Natural killer cell (primary cell): ENCODE measurements around the gene TSKU. TPM values are rescaled to one million over a fixed set of nuclear protein-coding genes. Genes with fewer than 3 reads are reported as not detected.
"Not testable (repeated sequence)": the region's sequence is repeated elsewhere in the genome, so short reads cannot be mapped to it uniquely, and the experiment has no call there.

Experiments used
- ATAC-seq, 3 donors: fragments of 150-1000 bp in 2 of 3; fragments of 200-7000 bp in 1 of 3; cut with Tn5 transposase; 1 replicate in 1 of 3; 2 replicates in 2 of 3; pipeline ENCODE4 v1.10.0; 2021; ENCODE audit warnings: mild to moderate bottlenecking in 2 of 3, moderate library complexity in 2 of 3
- DNase-seq, 2 donors: peaks; one replicate each; pipeline versions ENCODE4 v3.0.0 to v3.0.0-alpha.2; 2013 to 2021; ENCODE audit warnings: mixed read lengths in 1 of 2
- H3K27ac ChIP-seq: one replicate; pipeline ENCODE4 v1.5.1; 2013; ENCODE audit warnings: mild to moderate bottlenecking, low read length
- H3K27me3 ChIP-seq: one replicate; pipeline ENCODE4 v1.6.1; 2013; ENCODE audit warnings: low read length; ENCODE audit not compliant: control insufficient read depth, insufficient read depth
- H3K36me3 ChIP-seq: one replicate; pipeline ENCODE4 v1.6.1; 2013; ENCODE audit warnings: low read length; ENCODE audit not compliant: control insufficient read depth, insufficient read depth
- H3K4me1 ChIP-seq: one replicate; pipeline ENCODE4 v1.6.1; 2013; ENCODE audit warnings: low read length; ENCODE audit not compliant: control insufficient read depth, insufficient read depth
- H3K4me3 ChIP-seq: one replicate; pipeline ENCODE4 v1.5.1; 2013; ENCODE audit warnings: low read length
- H3K9me3 ChIP-seq: one replicate; pipeline ENCODE4 v1.6.1; 2013; ENCODE audit warnings: low read length; ENCODE audit not compliant: control insufficient read depth, insufficient read depth
- H3K27ac Mint-ChIP-seq, 2 donors: one replicate each; pipeline ENCODE4 v1.8.0; 2022; ENCODE audit warnings: mild to moderate bottlenecking in 2 of 2, mixed read lengths in 2 of 2, moderate library complexity in 1 of 2
- H3K27me3 Mint-ChIP-seq, 2 donors: one replicate each; pipeline ENCODE4 v1.8.0; 2022; ENCODE audit warnings: low read depth in 2 of 2, mixed read lengths in 2 of 2
- H3K36me3 Mint-ChIP-seq: one replicate; pipeline ENCODE4 v1.8.0; 2022; ENCODE audit warnings: mixed read lengths
- H3K4me1 Mint-ChIP-seq, 2 donors: one replicate each; pipeline ENCODE4 v1.8.0; 2022; ENCODE audit warnings: mixed read lengths in 2 of 2
- H3K4me3 Mint-ChIP-seq: one replicate; pipeline ENCODE4 v1.8.0; 2022; ENCODE audit warnings: mild to moderate bottlenecking, moderate library complexity, mixed read lengths
- H3K9me3 Mint-ChIP-seq, 2 donors: one replicate each; pipeline ENCODE4 v1.8.0; 2022; ENCODE audit warnings: mixed read lengths in 2 of 2
- CTCF ChIP-seq: fragments of 200-600 bp; IDR thresholded peaks from one replicate; pipeline ENCODE4 v1.8.0; 2022; ENCODE audit warnings: antibody characterized with exemption
- WGBS: methylation state at CpG from one replicate; pipeline ENCODE4 v1.1.7; 2013; ENCODE audit warnings: missing lambda C conversion rate; ENCODE audit not compliant: insufficient coverage; 5-methylcytosine and 5-hydroxymethylcytosine counted together
- intact Hi-C: fragments of 100-400 bp; cut with micrococcal nuclease; formaldehyde crosslinking; loops from one replicate; pipeline ENCODE4 v1.14.2; 2022
- total RNA-seq, 4 donors: library from RNA; stranded (reverse); fragments of 120-200 nt in 1 of 4; gene quantifications; one replicate each; pipeline versions ENCODE4 v1.2.3 to v1.2.4, GENCODE V29; 2013 to 2022

TSKU gene
- total RNA-seq, 3 donors from 2014 or later (not counting 1 experiment from before 2014, with no cell fraction given): not detected

GRCh38 chr11:76810151-76810853 is 27.1 kb downstream of the TSKU start:
- peaks cover 5% of the 10 kb centered on the region for H3K4me1 ChIP-seq
- Mint-ChIP-seq H3K4me3 (no peak overlapping the region), H3K27me3 (peaks cover 16 to 20% of the 10 kb centered on the region in 2 donors), H3K27ac (no peak overlapping the region), H3K36me3 (peaks cover 3% of the 10 kb centered on the region), H3K4me1 (peaks cover 0 to 6% of the 10 kb centered on the region in 2 donors), H3K9me3 (peaks cover 0 to 1% of the 10 kb centered on the region in 2 donors)
- H3K9me3 ChIP-seq: peaks cover 4% of the 10 kb centered on the region
- WGBS: 78% methylated on average over 10 of the region's 11 CpGs
- TF ChIP-seq CTCF: peak; percentile 12
- DNase-seq: peak in 1 of 2 donors; percentile 29
- intact Hi-C loops: no loop called here
- no peak for ATAC-seq
- no peaks in the 10 kb centered on the region for H3K27me3 ChIP-seq
- H3K27ac ChIP-seq: no peak overlapping the region
- H3K4me3 ChIP-seq: no peak overlapping the region
- no peaks in the 10 kb centered on the region for H3K36me3 ChIP-seq

GRCh38 chr11:76811259-76811658 is 28.1 kb downstream of the TSKU start:
- Mint-ChIP-seq H3K9me3 (peaks cover 0 to 3% of the 10 kb centered on the region in 2 donors), H3K4me1 (peaks cover 0 to 6% of the 10 kb centered on the region in 2 donors), H3K4me3 (no peak overlapping the region), H3K27ac (no peak overlapping the region), H3K27me3 (peaks cover 12 to 14% of the 10 kb centered on the region in 2 donors), H3K36me3 (peaks cover 7% of the 10 kb centered on the region)
- peaks cover 12% of the 10 kb centered on the region for H3K9me3 ChIP-seq
- no peaks in the 10 kb centered on the region for H3K36me3 ChIP-seq
- DNase-seq (no peak), ATAC-seq (no peak)
- H3K27ac ChIP-seq: no peak overlapping the region
- H3K4me3 ChIP-seq: no peak overlapping the region
- no peaks in the 10 kb centered on the region for H3K27me3 ChIP-seq
- no peak for TF ChIP-seq CTCF
- peaks cover 5% of the 10 kb centered on the region for H3K4me1 ChIP-seq
- WGBS: 91% methylated on average over 4 of the region's 4 CpGs
- intact Hi-C loops: no loop called here

GRCh38 chr11:76814414-76814813 is 31.3 kb downstream of the TSKU start:
- intact Hi-C loops: no loop called here
- peaks cover 6 to 16% of the 10 kb centered on the region in 2 donors for H3K27me3 Mint-ChIP-seq
- H3K4me3 Mint-ChIP-seq: no peak overlapping the region
- H3K27me3 ChIP-seq: peaks cover 3% of the 10 kb centered on the region
- peaks cover 18% of the 10 kb centered on the region for H3K9me3 ChIP-seq
- no peak for ATAC-seq
- no peak for DNase-seq
- H3K9me3 Mint-ChIP-seq: peaks cover 0 to 3% of the 10 kb centered on the region in 2 donors
- no peaks in the 10 kb centered on the region for H3K4me1 ChIP-seq
- no peak overlapping the region for H3K27ac ChIP-seq
- no peak for TF ChIP-seq CTCF
- H3K27ac Mint-ChIP-seq: no peak overlapping the region
- no peaks in the 10 kb centered on the region for H3K4me1 Mint-ChIP-seq
- no peaks in the 10 kb centered on the region for H3K36me3 ChIP-seq
- no peak overlapping the region for H3K4me3 ChIP-seq
- H3K36me3 Mint-ChIP-seq: peaks cover 14% of the 10 kb centered on the region
- 100% methylated on average over 2 of the region's 2 CpGs for WGBS

GRCh38 chr11:76815678-76816077 is 32.5 kb downstream of the TSKU start:
- H3K36me3 Mint-ChIP-seq: peaks cover 14% of the 10 kb centered on the region

More at GRCh38 chr11:76815678-76816077, 32.5 kb downstream of the TSKU start:
- H3K4me3 ChIP-seq, intact Hi-C loops, DNase-seq, H3K27me3 ChIP-seq, H3K4me3 Mint-ChIP-seq, H3K27ac ChIP-seq, H3K4me1 Mint-ChIP-seq, H3K36me3 ChIP-seq, H3K4me1 ChIP-seq, H3K27ac Mint-ChIP-seq, H3K9me3 Mint-ChIP-seq, ATAC-seq: not testable (repeated sequence)
- WGBS: 90% methylated on average over 7 of the region's 7 CpGs
- H3K9me3 ChIP-seq: peaks cover 18% of the 10 kb centered on the region
- H3K27me3 Mint-ChIP-seq: peaks cover 7 to 20% of the 10 kb centered on the region in 2 donors
